KG1 (cell line): ENCODE data around the gene SFSWAP.

Source experiments
- DNase-seq: peaks from one replicate; lab custom pipeline; 2025; lab: John Stamatoyannopoulos, UW

Gene SFSWAP

DNA sequence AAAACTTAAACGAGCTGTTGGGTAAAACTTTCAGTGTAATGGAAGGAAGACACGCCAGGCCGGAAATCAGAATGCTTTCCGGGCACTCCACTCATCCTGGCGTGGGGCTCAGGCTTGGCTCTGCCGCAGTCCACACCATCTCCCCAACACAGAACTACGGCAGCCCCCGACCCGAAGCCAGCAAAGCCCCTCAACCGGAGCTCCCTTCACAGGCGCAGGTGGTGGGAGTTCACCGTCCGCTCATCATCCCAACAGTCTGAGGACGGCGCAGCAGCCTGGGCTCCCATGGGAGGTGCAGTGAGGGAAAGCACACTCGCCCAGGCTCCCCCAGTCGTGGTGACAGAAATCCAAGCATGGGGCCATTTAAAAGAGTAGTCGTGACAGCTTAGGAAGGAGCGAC, 106.4 kb downstream of the SFSWAP start:
- no peak for DNase-seq

DNA sequence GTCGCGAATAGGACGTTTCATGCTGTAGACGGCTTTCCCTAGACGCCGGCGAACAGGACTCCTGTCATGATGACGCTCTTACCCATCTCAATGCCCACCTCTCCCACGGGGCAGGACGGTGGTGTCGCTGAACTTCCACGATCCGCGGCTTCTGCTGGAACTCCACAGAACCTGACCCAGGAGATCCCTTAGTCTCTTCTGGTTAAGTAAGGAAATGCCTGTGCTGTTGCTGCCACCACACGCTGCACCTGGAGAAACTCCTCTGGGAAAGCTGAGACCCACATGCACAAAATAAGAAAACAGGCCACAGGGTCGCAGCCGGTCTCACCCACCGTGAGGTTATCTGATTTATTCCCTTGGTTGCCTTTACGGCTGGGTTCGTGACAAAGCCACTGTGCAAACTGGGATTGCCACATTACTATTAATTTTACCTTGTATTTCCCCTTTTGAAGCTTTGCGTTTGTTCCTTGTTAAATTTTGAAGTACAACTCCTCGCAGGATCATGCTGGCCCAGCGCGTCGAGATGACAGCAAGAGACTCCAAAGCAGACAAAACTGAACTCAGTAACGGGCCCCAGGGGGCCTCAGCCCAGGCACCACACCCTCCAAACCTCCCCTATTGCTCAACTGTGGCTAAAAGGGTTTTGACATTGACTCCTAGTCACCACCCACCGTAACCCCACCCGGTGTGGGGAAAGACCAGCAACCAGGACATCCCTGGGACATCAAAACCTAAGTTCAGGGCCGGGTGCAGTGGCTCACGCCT, 108.1 kb downstream of the SFSWAP start:
- no peak for DNase-seq

GRCh38 chr12:131824450-131824849, 113.6 kb downstream of the SFSWAP start:
- DNase-seq: no peak

- no peak for DNase-seq
Observed at GRCh38 chr12:131825146-131825892, 114.4 kb downstream of the SFSWAP start.

- DNase-seq: no peak
Observed at GRCh38 chr12:131826097-131826928, 115.4 kb downstream of the SFSWAP start.

DNA sequence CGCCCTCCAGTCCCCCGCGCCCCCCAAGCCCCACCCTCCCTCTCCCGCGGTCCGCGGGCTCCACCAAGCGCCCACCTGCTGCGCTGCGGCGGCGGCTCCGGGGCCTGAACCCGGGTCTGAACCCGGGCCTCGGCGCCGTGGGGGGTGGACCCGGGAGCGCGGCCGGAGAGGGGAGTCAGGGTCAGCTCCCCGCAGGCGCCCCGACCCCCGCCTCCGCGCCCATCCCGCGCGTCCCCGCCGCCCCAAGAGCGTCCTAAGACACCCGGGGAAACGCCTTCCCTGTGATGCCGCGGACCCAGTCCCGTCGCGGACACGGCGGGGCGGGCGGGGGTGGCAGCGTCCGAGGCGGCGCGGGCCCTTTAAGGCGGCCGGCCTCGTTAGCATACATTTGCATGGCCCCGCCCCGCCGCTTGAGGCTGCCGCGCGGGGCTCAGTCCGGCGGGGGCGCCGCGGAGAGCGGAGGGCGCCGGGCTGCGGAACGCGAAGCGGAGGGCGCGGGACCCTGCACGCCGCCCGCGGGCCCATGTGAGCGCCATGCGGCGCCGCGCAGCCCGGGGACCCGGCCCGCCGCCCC, 117.2 kb downstream of the SFSWAP start, which contains the start of gene MMP17:
TSS of gene MMP17 (plus strand) at position 433 of the 574 bp plus-strand sequence. CDS start at position 535, 102 bp downstream.
- DNase-seq: no peak

DNA sequence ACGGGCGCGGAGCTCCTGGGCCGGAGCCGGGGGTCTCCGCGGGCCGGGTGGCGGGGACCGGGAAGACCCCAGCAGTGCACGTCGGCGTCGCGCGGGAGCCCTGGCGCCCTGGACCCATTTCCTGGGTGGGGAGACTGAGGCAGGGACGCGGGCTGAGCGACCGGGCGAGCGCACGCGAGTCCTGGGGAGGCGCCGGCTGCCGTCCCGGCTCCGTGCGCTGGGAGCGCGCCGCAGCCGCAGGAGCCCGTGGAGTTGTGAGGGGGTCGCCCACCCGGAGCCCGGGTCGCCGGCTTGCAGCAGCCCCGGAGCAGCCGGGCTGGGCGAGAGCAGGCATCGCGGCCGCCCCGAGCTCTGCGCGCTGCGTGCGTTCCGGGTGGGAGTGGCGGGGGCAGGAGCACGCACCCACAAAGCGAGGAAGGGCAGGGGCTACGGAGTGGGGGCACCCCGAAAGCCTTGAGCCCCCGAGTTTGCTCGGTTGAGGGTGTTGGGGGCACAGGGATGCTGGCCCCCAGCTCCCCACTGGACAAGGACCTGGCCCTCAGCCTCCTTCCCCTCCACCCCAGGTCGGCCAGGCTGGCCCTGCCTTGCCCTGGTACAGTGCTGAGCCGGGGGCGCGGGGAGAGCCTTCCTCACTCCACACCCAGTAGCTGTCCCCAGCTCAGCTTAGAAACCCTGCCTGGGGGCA, 117.9 kb downstream of the SFSWAP start:
- no peak for DNase-seq

DNA sequence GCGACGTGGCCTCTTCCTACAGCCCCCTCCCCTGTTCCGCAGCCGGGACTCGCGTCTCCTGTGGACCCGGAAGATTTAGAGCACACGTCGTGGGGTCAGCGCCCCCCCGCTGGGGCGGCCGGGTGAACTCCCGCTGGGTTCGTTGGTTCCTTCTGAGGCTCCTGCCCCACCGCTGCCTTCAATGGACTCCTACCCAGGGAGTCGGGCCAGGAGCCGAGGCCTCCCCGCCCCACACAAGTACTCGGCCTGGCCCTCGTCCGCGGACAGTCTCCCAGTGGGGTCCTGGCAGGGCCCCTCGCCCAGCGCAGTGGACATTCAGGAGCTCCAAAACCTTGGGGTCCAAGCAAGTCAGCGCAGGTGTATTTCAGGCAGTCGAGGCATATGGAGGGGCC, 118.5 kb downstream of the SFSWAP start:
- no peak for DNase-seq

GRCh38 chr12:131829791-131830334, 119.0 kb downstream of the SFSWAP start:
- no peak for DNase-seq

- DNase-seq: peak; percentile 20
Observed at GRCh38 chr12:131830335-131830913, 119.5 kb downstream of the SFSWAP start.

- no peak for DNase-seq
Observed at GRCh38 chr12:131830914-131831571, 120.2 kb downstream of the SFSWAP start.

DNA sequence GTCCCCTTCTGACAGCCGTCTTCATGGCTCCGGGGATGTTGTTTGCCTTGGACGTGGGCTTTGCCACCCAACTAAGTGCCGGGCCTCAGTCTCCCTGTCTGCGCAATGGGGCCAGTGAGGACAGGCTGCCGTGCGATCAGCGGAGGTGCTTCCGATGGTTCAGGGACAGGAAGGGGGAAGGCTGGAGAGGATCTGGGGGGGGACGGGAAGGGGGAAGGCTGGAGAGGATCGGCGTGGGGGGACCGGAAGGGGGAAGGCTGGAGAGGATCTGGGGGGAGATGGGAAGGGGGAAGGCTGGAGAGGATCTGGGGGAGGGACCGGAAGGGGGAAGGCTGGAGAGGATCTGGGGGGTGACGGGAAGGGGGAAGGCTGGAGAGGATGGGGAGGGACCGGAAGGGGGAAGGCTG, 120.7 kb downstream of the SFSWAP start:
- DNase-seq: no peak

DNA sequence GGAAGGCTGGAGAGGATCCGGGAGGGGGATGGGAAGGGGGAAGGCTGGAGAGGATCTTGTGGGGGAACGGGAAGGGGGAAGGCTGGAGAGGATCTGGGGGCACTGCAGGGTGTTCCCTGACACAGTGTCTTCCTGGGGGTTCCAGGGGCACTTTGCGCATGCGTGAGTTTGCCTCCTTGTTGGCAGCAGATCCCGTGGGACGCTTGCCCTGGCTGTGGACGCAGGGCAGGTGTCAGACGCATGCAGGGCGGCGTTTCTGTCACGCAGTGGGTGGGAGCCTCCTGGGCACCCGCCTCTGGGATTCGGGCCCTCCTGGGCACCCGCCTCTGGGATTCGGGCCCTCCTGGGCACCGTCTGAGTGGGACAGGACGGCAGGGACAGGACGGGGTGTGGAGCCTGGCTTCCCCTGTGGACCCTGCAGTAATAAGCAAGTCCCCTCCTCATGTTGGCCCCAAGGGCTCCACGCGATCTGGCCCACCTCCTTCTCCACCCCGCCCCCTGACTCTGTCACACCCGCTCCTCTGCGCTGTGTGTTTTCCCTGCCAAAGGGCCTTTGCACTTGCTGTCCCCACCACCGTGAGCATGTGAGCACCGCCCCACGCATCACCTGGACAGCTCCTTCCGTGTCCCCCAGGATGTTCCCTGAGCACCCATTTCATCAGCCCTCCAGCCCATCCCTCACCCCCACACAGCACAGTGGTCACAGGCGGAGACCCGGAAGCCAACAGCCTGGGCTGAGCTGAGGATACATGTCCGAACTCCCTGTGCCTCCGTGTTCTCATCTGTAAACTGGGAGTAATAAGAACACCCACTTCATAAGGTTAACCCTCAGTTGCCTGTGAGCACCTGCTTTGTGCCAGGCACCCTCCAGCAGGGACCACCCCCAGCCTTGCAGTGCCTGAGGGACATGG, 121.7 kb downstream of the SFSWAP start:
- DNase-seq: no peak

GRCh38 chr12:131833288-131833895, 122.5 kb downstream of the SFSWAP start:
- DNase-seq: no peak

DNA sequence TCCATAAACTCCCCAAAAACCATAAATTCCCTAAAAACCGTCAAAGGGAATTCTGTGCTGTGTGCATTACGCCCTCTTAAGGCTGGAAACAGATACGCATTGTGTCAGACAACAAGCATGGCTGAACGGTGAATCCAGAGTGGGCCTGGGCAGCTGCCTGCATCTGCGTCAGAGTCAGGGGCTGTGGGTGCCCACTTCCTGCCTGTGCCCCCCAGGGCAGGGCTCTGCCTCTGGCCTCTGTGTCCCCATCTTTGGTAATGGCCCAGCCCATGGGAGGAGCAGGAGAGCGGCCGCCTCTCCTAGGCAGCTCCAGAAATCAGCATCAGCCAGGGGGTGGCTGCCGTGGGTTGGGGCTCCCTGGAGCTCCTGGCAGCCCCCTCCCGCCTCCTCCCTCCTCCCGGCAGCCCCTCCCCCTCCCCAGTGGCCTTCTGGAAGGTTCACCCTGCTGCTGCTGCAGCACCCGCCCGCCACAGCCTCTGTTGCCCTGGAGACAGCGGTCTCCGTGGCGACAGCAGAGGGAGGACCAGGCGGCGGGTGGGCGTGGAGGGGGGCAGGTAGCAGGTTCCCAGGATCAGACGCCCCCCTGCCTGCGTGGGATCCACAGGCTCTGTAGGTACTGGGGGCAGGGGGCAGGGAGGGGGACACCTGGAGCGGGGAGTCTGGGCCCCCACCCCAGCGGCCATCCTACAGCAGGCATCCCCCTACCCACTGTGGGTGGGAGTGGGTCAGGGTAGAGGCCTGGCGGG, 123.2 kb downstream of the SFSWAP start:
- no peak for DNase-seq

DNA sequence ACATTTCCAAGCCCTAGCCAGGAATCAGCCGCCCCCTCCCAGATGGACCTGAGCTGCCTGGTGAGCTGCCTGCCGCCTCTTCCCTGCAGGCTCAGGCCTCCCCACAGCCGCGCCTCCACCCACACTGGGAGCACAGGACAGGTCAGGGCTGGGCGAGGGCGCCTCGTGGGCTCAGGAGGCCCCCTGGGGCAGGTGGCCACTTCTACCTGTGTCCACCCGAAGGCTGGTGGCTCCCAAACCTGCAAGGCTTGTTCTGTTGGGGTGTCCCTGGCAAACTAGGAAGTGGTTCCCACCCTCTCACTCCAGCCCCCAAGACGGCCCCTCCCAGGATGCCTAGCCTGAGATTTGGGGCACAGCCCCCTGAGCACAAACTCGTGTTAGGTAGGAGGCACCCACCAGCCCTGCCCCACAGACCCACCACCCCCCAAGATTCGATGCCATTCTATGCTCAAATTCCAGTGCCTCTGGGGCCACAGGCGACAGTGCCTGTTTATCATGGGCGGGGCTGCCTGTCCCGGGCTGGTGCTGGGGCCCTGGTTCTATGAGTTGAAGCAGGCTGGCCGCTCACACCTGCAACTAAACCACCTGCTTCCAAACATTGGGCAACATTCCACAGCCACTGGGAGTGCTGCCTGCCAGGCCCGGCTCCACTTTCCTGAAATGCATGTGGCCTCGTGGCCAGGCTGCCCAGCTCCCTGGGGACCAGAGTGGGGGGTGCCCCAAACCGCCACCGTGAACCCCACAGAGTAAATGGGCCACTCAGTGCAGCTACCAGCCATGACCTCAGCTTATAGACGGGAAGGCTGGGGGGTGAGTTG, 124.1 kb downstream of the SFSWAP start:
- no peak for DNase-seq

DNA sequence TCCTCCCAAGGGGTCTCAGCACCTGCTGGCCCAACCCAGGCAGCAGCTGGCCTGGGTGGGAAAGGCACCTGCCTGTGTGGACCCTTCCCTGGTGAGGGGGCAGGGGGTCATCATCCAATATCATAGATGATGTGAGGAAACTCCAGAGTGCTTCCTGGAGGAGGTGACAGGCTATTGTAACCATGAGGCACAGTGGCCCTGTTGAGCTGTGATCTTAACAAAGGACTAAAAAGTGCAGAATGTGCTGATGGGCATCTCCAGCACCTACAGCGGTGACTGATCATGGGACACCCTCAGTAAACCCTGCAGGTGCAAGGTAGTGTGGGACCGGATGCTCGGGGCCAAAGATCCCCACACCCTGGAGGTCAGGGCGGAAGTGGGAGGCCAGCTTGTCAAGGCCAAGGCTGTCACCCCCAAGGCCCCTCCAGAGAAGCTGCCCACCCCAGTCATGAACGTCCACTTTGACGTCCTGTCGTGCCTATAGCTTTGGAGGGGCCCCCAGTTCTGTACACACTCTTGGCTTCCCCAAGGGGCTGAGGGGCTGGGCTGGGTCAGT, 124.8 kb downstream of the SFSWAP start:
- no peak for DNase-seq
